Colonic mucosa (tissue), 4 donors: ENCODE measurements around the gene TRAF3IP3. TPM values are rescaled to one million over a fixed set of nuclear protein-coding genes. Genes with fewer than 3 reads are reported as not detected.
A peak's percentile ranks its signal among the peaks of the same experiment; 100 is the strongest.

Experiments
- DNase-seq: peaks from one replicate; pipeline ENCODE4 v3.0.0-alpha.2; 2020
- H3K27ac ChIP-seq: fragments of 200-600 bp; one replicate; pipeline ENCODE4 v1.8.0; 2021
- H3K27me3 ChIP-seq: fragments of 200-600 bp; one replicate; pipeline ENCODE4 v1.8.0; 2021
- H3K36me3 ChIP-seq: fragments of 200-600 bp; one replicate; pipeline ENCODE4 v1.8.0; 2021
- H3K4me1 ChIP-seq: fragments of 200-600 bp; one replicate; pipeline ENCODE4 v1.8.0; 2021; ENCODE audit warnings: mild to moderate bottlenecking
- H3K4me3 ChIP-seq: fragments of 200-600 bp; one replicate; pipeline ENCODE4 v1.8.0; 2021
- H3K9ac ChIP-seq, 2 donors: one replicate each; pipeline ENCODE4 v1.7.0; 2013; ENCODE audit warnings: control low read depth in 2 of 2, low read depth in 2 of 2, low read length in 2 of 2
- H3K9me3 ChIP-seq: fragments of 200-600 bp; one replicate; pipeline ENCODE4 v1.8.0; 2021
- intact Hi-C: fragments of 100-400 bp; cut with DNase I; formaldehyde crosslinking; loops from one replicate; pipeline ENCODE4 v1.14.1; 2022
- total RNA-seq, 2 donors: library from RNA; stranded (reverse); fragmentation: NEBNext Ultra II Directional in 1 of 2; extraction: Animal tissue kit (Norgen Biotek cat#: 25700) in 1 of 2; gene quantifications; one replicate each; pipeline ENCODE4 v1.2.1, GENCODE V29; 2021
- TF ChIP-seq, protein P1 (sequence below): fragments of 200-600 bp; IDR thresholded peaks from one replicate; pipeline ENCODE4 v1.8.0; 2022; ENCODE audit warnings: antibody characterized with exemption, mild to moderate bottlenecking
- donor health status: healthy.
- donor health status: DM: no; HTN: no; CAD: no.
- donor health status: DM: no; HTN: no; CAD: no.

TRAF3IP3 gene
- total RNA-seq, 2 donors from 2014 or later = 2.0 to 3.2 TPM

- no peaks in the 10 kb centered on the region for H3K4me1 ChIP-seq
- H3K9ac ChIP-seq = no peak overlapping the region
- no peak for DNase-seq
- no peaks in the 10 kb centered on the region for H3K36me3 ChIP-seq
- TF ChIP-seq, protein P1, sequence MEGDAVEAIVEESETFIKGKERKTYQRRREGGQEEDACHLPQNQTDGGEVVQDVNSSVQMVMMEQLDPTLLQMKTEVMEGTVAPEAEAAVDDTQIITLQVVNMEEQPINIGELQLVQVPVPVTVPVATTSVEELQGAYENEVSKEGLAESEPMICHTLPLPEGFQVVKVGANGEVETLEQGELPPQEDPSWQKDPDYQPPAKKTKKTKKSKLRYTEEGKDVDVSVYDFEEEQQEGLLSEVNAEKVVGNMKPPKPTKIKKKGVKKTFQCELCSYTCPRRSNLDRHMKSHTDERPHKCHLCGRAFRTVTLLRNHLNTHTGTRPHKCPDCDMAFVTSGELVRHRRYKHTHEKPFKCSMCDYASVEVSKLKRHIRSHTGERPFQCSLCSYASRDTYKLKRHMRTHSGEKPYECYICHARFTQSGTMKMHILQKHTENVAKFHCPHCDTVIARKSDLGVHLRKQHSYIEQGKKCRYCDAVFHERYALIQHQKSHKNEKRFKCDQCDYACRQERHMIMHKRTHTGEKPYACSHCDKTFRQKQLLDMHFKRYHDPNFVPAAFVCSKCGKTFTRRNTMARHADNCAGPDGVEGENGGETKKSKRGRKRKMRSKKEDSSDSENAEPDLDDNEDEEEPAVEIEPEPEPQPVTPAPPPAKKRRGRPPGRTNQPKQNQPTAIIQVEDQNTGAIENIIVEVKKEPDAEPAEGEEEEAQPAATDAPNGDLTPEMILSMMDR = no peak
- intact Hi-C loops = no loop called here
- no peak overlapping the region for H3K27ac ChIP-seq
- no peaks in the 10 kb centered on the region for H3K27me3 ChIP-seq
- no peaks in the 10 kb centered on the region for H3K9me3 ChIP-seq
- H3K4me3 ChIP-seq = no peak overlapping the region
These were observed 65.1 kb downstream of the TRAF3IP3 start for GRCh38 chr1:209820986-209821385.

DNA sequence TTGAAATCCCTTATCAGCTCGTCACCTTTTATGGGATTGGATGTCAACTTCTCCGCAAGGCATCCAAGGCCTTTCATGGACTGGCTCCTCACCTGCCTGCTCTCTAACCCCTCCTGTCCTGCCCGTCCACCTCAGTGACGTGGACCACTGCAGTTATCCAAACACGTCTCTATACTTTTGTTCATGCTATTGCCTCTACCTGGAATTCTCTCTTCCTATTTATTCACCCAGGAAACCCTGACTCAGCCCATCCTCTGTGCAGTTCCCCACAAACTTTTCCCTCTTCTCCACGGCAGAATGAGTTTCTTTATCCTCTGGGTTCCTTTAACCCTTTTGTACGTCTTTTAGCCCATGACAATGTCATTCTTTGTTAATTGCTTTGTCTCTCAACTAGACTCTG lies 66.9 kb downstream of the TRAF3IP3 start:
- no peaks in the 10 kb centered on the region for H3K4me1 ChIP-seq
- TF ChIP-seq, protein P1 = no peak
- H3K4me3 ChIP-seq = no peak overlapping the region
- DNase-seq = no peak
- H3K9me3 ChIP-seq = no peaks in the 10 kb centered on the region
- no peaks in the 10 kb centered on the region for H3K36me3 ChIP-seq
- H3K27ac ChIP-seq = no peak overlapping the region
- H3K9ac ChIP-seq = peak overlapping the region in 1 of 2 donors; percentile 63
- intact Hi-C loops = no loop called here
- no peaks in the 10 kb centered on the region for H3K27me3 ChIP-seq

- DNase-seq = no peak
- intact Hi-C loops = no loop called here
- TF ChIP-seq, protein P1 = peak; percentile 65
- Histone ChIP-seq H3K36me3 (no peaks in the 10 kb centered on the region), H3K27me3 (no peaks in the 10 kb centered on the region), H3K4me1 (no peaks in the 10 kb centered on the region), H3K9ac (peak overlapping the region in 1 of 2 donors; percentile 63), H3K9me3 (no peaks in the 10 kb centered on the region), H3K4me3 (no peak overlapping the region), H3K27ac (peak overlapping the region; percentile 37)
These were observed 67.5 kb downstream of the TRAF3IP3 start for GRCh38 chr1:209823143-209824041.

DNA sequence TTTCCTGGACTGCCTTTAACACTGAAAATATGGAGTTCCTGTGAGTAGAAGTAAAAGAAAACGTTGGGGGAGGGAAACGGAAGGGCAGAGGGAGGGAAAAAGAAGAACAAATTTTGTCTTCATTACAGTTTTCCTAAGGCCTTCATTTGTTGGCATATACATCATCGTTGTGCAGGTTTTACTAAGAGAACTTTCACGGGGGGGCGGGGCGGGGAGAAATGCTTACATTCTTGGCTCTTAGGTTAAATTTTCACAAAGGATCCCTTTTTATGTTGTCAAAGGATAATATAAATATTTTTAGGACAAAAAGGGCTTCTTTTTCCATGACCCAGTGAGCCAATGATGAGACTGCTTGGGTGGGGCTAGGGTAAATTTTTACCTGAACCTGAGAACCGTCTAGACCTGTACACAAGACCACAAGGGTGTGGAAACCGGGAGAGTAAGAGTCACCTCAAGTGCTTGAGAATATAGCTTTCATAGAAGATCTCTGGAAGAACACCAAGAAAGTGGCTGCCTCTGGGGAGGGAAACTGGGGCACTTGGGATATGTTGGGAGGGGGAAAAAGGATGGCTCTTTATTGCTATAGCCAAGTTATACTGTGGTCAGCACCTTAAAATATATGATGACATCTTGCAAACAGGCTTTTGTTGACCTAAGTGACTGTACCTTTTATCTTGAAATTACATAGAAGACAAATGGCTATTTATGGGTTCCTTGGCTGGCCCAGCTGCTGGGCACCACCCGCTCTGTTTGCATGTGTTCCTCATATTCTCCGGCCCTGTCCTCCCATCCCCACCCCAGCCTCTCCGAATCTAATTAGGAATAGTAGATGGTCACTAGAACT lies 70.0 kb downstream of the TRAF3IP3 start:
- H3K9me3 ChIP-seq = no peaks in the 10 kb centered on the region
- H3K4me3 ChIP-seq = no peak overlapping the region
- H3K9ac ChIP-seq = no peak overlapping the region
- no peaks in the 10 kb centered on the region for H3K27me3 ChIP-seq
- TF ChIP-seq, protein P1 = no peak
- peak overlapping the region; percentile 20 for H3K27ac ChIP-seq
- intact Hi-C loops = no loop called here
- DNase-seq = peak; percentile 36
- H3K36me3 ChIP-seq = no peaks in the 10 kb centered on the region
- H3K4me1 ChIP-seq = peaks cover 10% of the 10 kb centered on the region

DNA sequence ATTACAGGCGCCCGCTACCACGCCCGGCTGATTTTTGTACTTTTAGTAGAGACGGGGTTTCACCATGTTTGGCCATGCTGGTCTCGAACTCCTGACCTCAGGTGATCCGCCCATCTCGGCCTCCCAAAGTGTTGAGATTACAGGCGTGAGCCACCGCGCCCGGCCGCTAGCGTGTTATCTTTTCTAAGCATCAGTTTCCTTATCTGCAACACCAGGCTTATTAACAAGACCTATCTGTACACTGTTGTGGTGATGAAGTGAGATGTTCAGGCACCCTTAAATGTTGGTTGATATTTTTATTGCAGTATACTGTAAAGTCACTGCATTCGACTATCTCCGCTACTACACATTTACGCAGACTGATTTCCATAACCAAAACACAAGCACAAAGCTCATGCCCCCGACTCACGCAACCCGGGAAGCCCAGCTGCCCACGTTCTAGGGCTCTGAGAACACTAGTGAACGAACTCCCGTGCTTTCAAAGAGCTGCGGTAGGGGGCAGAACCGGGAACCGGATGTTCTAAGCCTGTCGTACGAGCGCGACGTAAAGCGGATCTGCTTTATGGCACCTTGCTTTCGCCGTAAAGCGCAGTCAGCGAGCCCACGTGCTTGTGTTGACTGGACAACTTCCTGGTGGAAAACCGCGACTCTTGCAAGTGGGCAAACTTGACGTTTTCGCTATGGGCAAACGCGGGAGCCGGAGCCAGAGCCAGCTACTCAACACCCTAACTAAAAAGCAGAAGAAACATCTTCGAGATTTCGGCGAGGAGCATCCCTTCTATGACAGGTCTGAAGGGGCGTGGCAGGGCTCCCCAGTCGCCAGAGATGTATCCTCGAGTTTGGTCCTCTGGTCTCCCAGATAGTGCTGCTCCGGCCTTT lies 71.8 kb downstream of the TRAF3IP3 start, which contains the start of gene UTP25:
UTP25 (plus strand) TSS at position 589 of the 879 bp plus-strand sequence; CDS start at position 681, 92 bp downstream.
- Histone ChIP-seq H3K4me1 (peaks cover 10% of the 10 kb centered on the region), H3K9me3 (no peaks in the 10 kb centered on the region), H3K27me3 (no peaks in the 10 kb centered on the region), H3K36me3 (no peaks in the 10 kb centered on the region), H3K4me3 (peak within 1 kb of the TSS; percentile 90), H3K9ac (peak within 1 kb of the TSS; percentile 28 to 77), H3K27ac (peak within 1 kb of the TSS; percentile 68)
- intact Hi-C loops = no loop called here
- TF ChIP-seq, protein P1 = peak; percentile 55
- DNase-seq = peak; percentile 96
